GM13977 (cell line): ENCODE measurements around the gene CNTNAP2.
"Not testable (repeated sequence)": the region's sequence is repeated elsewhere in the genome, so short reads cannot be mapped to it uniquely, and the experiment has no call there.

Experiments used
- DNase-seq: peaks from one replicate; pipeline ENCODE4 v3.0.0; 2012; ENCODE audit warnings: low spot score
- in situ Hi-C: fragments of 300-500 bp; cut with MboI; formaldehyde crosslinking; loops from one replicate; pipeline ENCODE4 v1.12.0; 2022; ENCODE audit warnings: low sequenced_read_pairs, low pct_unique_long_range_greater_than_20kb, mixed read lengths, inconsistent platforms; ENCODE audit not compliant: unreplicated experiment
- TF ChIP-seq, protein P1 (sequence below): IDR thresholded peaks from 2 replicates; pipeline ENCODE4 v1.5.1; 2012; ENCODE audit warnings: mild to moderate bottlenecking, control low read depth; ENCODE audit not compliant: insufficient read depth; ENCODE audit errors: extremely low read depth, missing control alignments

CNTNAP2 gene

GRCh38 chr7:148330124-148330818 is 2213.7 kb downstream of the CNTNAP2 start:
- TF ChIP-seq, protein P1, sequence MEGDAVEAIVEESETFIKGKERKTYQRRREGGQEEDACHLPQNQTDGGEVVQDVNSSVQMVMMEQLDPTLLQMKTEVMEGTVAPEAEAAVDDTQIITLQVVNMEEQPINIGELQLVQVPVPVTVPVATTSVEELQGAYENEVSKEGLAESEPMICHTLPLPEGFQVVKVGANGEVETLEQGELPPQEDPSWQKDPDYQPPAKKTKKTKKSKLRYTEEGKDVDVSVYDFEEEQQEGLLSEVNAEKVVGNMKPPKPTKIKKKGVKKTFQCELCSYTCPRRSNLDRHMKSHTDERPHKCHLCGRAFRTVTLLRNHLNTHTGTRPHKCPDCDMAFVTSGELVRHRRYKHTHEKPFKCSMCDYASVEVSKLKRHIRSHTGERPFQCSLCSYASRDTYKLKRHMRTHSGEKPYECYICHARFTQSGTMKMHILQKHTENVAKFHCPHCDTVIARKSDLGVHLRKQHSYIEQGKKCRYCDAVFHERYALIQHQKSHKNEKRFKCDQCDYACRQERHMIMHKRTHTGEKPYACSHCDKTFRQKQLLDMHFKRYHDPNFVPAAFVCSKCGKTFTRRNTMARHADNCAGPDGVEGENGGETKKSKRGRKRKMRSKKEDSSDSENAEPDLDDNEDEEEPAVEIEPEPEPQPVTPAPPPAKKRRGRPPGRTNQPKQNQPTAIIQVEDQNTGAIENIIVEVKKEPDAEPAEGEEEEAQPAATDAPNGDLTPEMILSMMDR = no peak
- in situ Hi-C loops = no loop called here
- DNase-seq = no peak

DNA sequence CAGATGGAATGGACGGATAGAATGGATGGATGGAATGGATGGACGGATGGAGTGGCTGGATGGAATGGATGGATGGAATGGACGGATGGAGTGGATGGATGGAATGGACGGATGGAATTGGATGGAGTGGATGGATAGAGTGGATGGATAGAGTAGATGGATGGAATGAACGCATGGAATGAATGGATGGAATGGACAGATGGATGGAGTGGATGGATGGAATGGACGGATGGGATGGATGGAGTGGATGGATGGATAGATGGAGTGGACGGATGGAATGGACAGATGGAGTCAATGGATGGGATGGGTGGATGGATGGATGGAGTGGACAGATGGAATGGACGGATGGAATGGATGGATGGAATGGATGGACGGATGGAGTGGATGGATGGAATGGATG is 2214.2 kb downstream of the CNTNAP2 start:
- DNase-seq = no peak
- TF ChIP-seq, protein P1 = no peak
- in situ Hi-C loops = no loop called here

DNA sequence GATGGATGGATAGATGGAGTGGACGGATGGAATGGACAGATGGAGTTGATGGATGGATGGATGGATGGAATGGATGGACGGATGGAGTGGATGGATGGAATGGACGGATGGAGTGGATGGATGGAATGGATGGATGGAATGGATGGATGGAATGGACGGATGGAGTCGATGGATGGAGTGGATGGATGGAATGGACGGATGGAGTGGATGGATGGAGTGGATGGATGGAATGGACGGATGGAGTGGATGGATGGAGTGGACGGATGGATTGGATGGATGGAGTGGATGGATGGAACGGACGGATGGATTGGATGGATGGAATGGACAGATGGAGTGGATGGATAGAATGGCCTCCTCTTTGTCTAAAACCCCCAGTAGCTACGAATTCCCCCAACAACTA is 2214.9 kb downstream of the CNTNAP2 start:
- in situ Hi-C loops, DNase-seq: not testable (repeated sequence)

DNA sequence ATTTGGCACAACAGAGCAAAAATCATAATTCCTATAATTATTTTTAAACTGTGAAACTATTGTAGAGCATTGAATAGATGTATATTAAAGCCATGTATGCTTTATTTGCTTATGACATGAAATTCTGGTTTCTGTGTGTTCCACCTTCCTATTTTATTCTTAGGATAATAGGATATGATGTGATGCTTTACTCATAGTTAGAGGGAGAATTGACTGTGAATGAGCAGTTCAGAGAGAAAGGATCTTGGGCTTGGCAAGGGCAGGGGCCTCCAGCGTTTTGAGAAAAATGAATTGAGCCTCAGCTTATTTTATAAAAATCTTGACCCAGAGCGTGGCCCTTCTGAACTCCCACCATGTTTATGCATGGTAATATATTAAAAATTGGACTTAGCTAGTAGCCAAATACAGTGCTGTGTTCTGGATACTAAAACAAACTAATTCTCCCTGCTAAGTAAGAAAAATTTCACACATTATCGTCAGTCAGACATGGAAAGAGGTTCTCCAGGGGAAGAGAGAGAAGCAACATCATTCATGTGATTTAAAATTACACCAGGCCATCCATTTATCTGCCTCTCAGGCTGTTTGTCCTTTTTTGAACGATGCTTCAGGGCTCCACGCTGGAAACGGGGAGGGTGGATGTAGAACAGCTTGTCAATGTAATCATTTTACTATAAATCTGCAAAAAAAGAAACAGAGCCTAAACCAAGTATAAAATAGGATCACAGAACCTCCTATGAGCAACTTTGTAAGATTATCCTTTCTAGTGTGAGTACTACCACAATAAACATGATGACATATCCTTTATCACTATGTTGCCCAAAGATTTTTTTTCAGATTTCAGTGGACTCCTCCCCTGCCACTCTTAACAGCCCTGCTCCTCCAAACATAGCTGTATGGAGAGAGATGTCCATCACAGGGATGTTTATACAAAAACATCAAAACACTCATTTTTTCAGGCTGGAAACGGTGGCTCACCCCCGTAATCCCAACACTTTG is 2215.9 kb downstream of the CNTNAP2 start:
- DNase-seq = no peak
- in situ Hi-C loops = no loop called here
- TF ChIP-seq, protein P1 = no peak

DNA sequence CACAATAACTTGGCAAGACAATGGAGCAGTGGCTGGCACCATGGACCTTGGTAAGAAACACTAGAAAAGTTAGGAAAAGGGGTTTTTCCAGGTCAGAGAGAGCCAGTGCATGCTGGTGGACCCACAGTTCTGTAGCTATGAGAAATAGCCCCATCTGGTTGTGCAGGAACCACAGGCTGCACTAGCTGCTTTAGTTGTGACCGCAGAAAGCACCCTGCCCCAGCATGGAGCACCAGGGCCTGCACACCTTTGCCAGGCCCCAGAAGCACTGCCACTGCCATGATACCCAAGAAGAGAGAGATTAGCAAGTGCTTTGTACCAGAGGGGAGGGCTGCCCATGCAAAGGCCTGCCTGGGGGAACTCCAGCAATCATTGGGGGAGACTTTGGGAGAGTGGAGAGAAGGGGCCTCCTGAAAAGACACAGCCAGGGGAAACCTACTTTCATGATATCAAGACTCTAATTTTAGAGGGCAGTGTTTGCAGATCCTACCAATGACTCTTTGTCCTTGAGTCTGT is 2217.9 kb downstream of the CNTNAP2 start:
- no peak for DNase-seq
- TF ChIP-seq, protein P1 = no peak
- in situ Hi-C loops = no loop called here

- no peak for DNase-seq
- in situ Hi-C loops = no loop called here
- TF ChIP-seq, protein P1 = no peak
These were observed 2218.5 kb downstream of the CNTNAP2 start for GRCh38 chr7:148334959-148335577.
